HG03378 (cell line): ENCODE results near the gene TTLL4.
"Not testable (repeated sequence)": the region's sequence is repeated elsewhere in the genome, so short reads cannot be mapped to it uniquely, and the experiment has no call there.

Source experiments
- ATAC-seq: cut with Tn5 transposase; IDR thresholded peaks from one replicate; pipeline ENCODE4 v1.9.1; 2021; ENCODE audit warnings: mild to moderate bottlenecking, moderate library complexity; ENCODE audit not compliant: unreplicated experiment

Gene TTLL4

GRCh38 chr2:218736531-218736930 is 25.9 kb downstream of the TTLL4 start:
- no peak for ATAC-seq

- ATAC-seq: peak; percentile 71
Measured at GRCh38 chr2:218743068-218743467, 32.4 kb downstream of the TTLL4 start.

GRCh38 chr2:218744615-218745014 is 34.0 kb downstream of the TTLL4 start:
- no peak for ATAC-seq

- ATAC-seq: no peak
Measured at GRCh38 chr2:218745160-218745558, 34.5 kb downstream of the TTLL4 start.

- ATAC-seq: no peak
Measured at GRCh38 chr2:218745559-218746469, 35.2 kb downstream of the TTLL4 start.

- ATAC-seq: no peak
Measured at GRCh38 chr2:218746470-218746795, 35.8 kb downstream of the TTLL4 start.

GRCh38 chr2:218746960-218747359 is 36.3 kb downstream of the TTLL4 start:
- ATAC-seq: no peak

GRCh38 chr2:218748741-218749441 is 38.3 kb downstream of the TTLL4 start:
- ATAC-seq: no peak

GRCh38 chr2:218754201-218754600 is 43.6 kb downstream of the TTLL4 start:
- ATAC-seq: no peak

- ATAC-seq: no peak
Measured at GRCh38 chr2:218754781-218755180, 44.1 kb downstream of the TTLL4 start.

- ATAC-seq: no peak
Measured at GRCh38 chr2:218755198-218755566, 44.5 kb downstream of the TTLL4 start.

GRCh38 chr2:218755567-218756404 is 45.2 kb downstream of the TTLL4 start:
- ATAC-seq: no peak

GRCh38 chr2:218756599-218757377 is 46.2 kb downstream of the TTLL4 start:
- ATAC-seq: no peak

- ATAC-seq: no peak
Measured at GRCh38 chr2:218761795-218762194, 51.2 kb downstream of the TTLL4 start.

GRCh38 chr2:218772759-218773158 is 62.1 kb downstream of the TTLL4 start:
- not testable (repeated sequence) for ATAC-seq

- no peak for ATAC-seq
Measured at GRCh38 chr2:218773881-218774280, 63.2 kb downstream of the TTLL4 start.

- no peak for ATAC-seq
Measured at GRCh38 chr2:218776488-218776887, 65.9 kb downstream of the TTLL4 start.

GRCh38 chr2:218777276-218777990 is 66.8 kb downstream of the TTLL4 start:
- no peak for ATAC-seq

GRCh38 chr2:218780046-218780445 is 69.4 kb downstream of the TTLL4 start:
- ATAC-seq: no peak
